Nephron (organoid): ENCODE measurements around the gene TIMM22.
A peak's percentile ranks its signal among the peaks of the same experiment; 100 is the strongest.

ENCODE experiments used
- H3K27ac Mint-ChIP-seq, 3 experiments: 2 replicates each; pipeline ENCODE4 v1.8.0; 2020; ENCODE audit warnings: mixed read lengths in 3 of 3, mild to moderate bottlenecking in 2 of 3, moderate library complexity in 1 of 3
- H3K27me3 Mint-ChIP-seq: 2 replicates; pipeline ENCODE4 v1.8.0; 2021; ENCODE audit warnings: low read depth, mild to moderate bottlenecking, moderate library complexity, mixed read lengths
- H3K36me3 Mint-ChIP-seq: 2 replicates; pipeline ENCODE4 v1.8.0; 2020; ENCODE audit warnings: low read depth, mixed read lengths
- H3K4me1 Mint-ChIP-seq: 2 replicates; pipeline ENCODE4 v1.8.0; 2020; ENCODE audit warnings: mixed read lengths
- H3K4me3 Mint-ChIP-seq, 3 experiments: 2 replicates each; pipeline ENCODE4 v1.8.0; 2020; ENCODE audit warnings: mild to moderate bottlenecking in 3 of 3, mixed read lengths in 3 of 3, moderate library complexity in 2 of 3
- H3K9me3 Mint-ChIP-seq: 2 replicates; pipeline ENCODE4 v1.8.0; 2020; ENCODE audit warnings: mixed read lengths
- TF ChIP-seq, protein P1 (sequence below), 3 experiments: fragments of 200-600 bp; sonication (generic); IDR thresholded peaks; one replicate each; pipeline ENCODE4 v1.5.0; 2021; ENCODE audit warnings: antibody characterized with exemption in 3 of 3; ENCODE audit not compliant: unreplicated experiment in 3 of 3

TIMM22 gene

DNA sequence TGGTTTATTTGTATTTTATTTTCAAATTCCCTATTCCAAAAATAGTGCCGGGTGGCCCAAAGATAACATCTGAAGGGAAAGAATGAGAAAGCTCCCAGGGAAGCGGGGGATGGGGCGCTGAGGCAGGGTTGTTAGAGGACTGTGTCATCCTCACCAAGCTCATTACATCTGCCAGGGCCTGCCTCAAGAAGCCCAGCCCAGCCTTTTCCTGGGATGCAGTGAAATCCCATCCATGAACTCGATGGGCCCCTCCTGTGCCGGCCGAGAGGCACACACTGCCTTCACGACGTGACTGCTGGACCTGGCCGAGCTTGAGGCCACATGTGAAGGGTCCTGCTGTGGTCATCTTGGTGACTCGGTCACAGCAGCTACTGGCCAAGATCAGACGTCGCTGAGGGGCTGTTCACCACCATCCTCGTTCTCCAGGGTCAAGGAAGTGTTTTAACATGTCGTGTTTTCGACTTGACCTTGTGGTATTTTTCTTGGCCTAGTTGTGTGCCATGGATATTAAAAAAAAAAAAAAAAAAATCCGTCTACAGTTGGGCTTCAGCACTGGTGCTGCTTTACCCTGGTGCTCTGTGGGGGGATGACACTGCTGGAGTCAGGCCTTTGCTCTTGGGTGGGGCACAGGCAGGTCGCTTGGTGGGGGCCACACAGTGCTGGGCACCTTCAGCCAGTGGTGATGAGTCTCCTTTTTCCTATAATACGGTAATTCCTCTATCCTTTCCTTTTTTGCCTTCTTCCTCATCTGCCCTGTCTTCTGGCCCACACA lies 4.9 kb downstream of the TIMM22 start:
- Mint-ChIP-seq H3K4me3 (peak overlapping the region in 2 of 3 experiments; percentile 22 to 52), H3K36me3 (peaks cover 52% of the 10 kb centered on the region), H3K27ac (peak overlapping the region; percentile 70 to 77 (median 74)), H3K4me1 (peaks cover 70% of the 10 kb centered on the region), H3K27me3 (no peaks in the 10 kb centered on the region), H3K9me3 (no peaks in the 10 kb centered on the region)
- TF ChIP-seq, protein P1, sequence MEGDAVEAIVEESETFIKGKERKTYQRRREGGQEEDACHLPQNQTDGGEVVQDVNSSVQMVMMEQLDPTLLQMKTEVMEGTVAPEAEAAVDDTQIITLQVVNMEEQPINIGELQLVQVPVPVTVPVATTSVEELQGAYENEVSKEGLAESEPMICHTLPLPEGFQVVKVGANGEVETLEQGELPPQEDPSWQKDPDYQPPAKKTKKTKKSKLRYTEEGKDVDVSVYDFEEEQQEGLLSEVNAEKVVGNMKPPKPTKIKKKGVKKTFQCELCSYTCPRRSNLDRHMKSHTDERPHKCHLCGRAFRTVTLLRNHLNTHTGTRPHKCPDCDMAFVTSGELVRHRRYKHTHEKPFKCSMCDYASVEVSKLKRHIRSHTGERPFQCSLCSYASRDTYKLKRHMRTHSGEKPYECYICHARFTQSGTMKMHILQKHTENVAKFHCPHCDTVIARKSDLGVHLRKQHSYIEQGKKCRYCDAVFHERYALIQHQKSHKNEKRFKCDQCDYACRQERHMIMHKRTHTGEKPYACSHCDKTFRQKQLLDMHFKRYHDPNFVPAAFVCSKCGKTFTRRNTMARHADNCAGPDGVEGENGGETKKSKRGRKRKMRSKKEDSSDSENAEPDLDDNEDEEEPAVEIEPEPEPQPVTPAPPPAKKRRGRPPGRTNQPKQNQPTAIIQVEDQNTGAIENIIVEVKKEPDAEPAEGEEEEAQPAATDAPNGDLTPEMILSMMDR (IDR thresholded peaks at IDR 0.05; ENCODE audit: unreplicated experiment in 3 of 3), result no peak

DNA sequence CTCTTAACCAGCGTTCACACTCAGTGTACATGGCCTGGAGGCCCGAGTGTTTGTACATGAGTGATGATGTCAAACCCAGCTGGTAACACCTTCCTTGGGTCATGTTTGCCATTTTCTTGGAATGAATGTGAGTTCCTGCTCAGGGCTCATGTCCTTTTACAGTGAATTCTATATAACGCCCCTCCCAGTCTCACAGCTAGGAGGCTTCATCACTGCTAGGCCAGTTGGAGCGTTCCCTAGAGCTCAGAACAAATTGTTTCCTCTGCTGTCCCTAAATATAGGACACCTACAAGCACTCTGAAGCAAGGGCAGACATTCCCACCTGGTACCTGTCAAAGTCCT lies 5.5 kb downstream of the TIMM22 start:
- peak overlapping the region; percentile 44 to 77 (median 74) for H3K27ac Mint-ChIP-seq
- H3K36me3 Mint-ChIP-seq, result peaks cover 52% of the 10 kb centered on the region
- no peaks in the 10 kb centered on the region for H3K27me3 Mint-ChIP-seq
- H3K9me3 Mint-ChIP-seq, result no peaks in the 10 kb centered on the region
- peaks cover 66% of the 10 kb centered on the region for H3K4me1 Mint-ChIP-seq
- peak overlapping the region in 2 of 3 experiments; percentile 22 to 52 for H3K4me3 Mint-ChIP-seq
- TF ChIP-seq, protein P1 (IDR thresholded peaks at IDR 0.05; ENCODE audit: unreplicated experiment in 3 of 3), result no peak

DNA sequence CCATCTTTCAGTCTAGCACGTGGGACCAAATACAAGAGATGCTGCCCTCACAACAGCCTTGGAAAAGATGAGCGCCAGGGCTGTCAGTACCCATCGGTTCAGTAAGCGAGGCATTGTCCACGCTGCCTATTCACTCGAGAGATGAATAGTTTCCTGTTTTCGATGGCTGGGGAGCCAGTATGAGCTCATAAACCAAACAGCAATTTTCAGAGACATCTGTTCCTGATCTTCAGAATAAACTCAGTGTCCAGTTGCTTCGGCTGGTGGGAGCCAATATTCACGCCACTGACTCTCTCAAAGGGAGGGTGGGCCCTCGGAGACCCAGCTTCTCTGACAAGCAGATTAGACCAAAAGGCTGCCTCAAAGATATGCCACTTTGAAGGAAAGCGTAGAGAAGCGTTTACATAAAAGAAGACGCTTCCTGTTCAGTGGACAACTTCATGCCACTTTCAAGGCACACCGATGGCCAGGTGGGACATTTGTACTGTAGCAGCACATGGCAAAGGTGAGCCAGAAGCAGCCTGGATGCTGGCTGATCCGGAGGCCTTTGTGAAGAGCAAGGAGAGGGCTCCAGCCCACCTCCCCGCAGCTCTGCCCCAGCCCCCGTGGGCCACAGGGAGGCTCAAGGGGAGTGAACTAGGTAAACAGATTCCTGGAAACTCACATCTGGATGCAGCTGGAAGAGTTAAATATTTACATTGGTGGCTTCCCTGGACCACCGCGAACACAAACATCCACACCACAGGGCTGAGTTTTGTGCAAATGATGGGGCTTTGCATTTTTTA lies 6.0 kb downstream of the TIMM22 start:
- TF ChIP-seq, protein P1 (IDR thresholded peaks at IDR 0.05; ENCODE audit: unreplicated experiment in 3 of 3), result no peak

DNA sequence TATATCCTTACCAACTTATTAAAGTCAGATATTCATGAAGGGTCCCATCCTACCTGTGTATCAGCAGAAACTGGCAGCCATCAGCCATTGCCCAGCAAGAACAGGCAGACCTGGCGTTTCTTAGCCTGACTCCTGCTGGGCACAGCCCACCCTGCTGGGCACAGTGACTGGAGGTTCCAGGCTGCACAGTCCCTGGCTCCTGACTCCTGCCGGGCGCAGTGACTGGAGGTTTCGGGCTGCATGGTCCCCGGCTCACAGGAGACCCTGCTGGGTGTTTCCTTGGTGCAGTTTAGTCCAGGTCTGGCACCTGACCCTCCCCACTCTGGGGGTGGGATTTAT lies 6.7 kb downstream of the TIMM22 start:
- Mint-ChIP-seq H3K9me3 (no peaks in the 10 kb centered on the region), H3K27ac (peak overlapping the region; percentile 44 to 77 (median 74)), H3K4me3 (no peak overlapping the region), H3K4me1 (peaks cover 56% of the 10 kb centered on the region), H3K27me3 (no peaks in the 10 kb centered on the region), H3K36me3 (peaks cover 56% of the 10 kb centered on the region)
- TF ChIP-seq, protein P1 (IDR thresholded peaks at IDR 0.05; ENCODE audit: unreplicated experiment in 3 of 3), result no peak

More for the DNA sequence above, 6.0 kb downstream of the TIMM22 start:
- H3K9me3 Mint-ChIP-seq, result no peaks in the 10 kb centered on the region
- H3K4me1 Mint-ChIP-seq, result peaks cover 62% of the 10 kb centered on the region
- H3K36me3 Mint-ChIP-seq, result peaks cover 54% of the 10 kb centered on the region
- H3K27me3 Mint-ChIP-seq, result no peaks in the 10 kb centered on the region
- H3K27ac Mint-ChIP-seq, result peak overlapping the region; percentile 44 to 77 (median 74)
- H3K4me3 Mint-ChIP-seq, result peak overlapping the region in 1 of 3 experiments; percentile 50

DNA sequence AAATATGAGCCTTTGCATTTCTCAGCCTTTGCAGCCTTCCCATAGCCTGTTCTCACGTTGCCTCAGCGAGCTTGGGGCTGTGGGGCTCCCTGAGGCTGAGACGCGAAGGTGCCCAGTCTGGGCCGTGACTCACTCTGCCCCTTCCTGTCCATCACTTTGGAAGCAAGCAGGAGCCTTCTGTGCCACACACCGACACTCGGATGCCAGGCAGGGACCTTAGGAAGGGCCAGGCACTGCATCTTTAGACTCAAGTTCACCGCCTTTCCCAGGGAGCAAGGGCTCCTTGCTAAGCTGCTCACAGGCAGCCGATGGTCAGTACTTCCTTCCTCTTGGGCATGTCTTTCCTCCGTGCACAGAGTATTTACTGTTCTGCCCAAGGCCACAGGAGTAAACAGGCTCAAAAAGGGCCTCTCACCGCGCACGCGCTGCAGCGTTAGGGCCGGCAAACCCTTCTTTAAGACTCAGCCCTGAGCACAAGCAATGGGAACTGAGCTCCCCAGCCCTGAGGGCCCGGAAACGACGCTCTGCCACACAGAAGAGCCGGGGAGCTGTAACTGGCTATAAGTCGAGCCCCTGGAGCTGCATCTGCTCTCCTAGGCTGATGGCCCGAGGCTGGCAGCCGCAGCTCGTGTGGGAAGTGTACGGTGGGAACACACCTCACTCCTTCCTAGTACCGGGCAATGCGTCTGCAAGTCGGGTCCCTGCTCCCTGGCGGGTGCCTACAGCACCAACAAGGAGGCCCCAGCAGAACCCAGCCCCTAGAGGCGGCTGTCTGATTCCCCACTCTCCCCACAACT lies 7.2 kb downstream of the TIMM22 start:
- TF ChIP-seq, protein P1 (IDR thresholded peaks at IDR 0.05; ENCODE audit: unreplicated experiment in 3 of 3), result no peak
- no peaks in the 10 kb centered on the region for H3K9me3 Mint-ChIP-seq
- no peaks in the 10 kb centered on the region for H3K27me3 Mint-ChIP-seq
- no peak overlapping the region for H3K4me3 Mint-ChIP-seq
- H3K36me3 Mint-ChIP-seq, result peaks cover 53% of the 10 kb centered on the region
- peaks cover 50% of the 10 kb centered on the region for H3K4me1 Mint-ChIP-seq
- no peak overlapping the region for H3K27ac Mint-ChIP-seq
